AG09309 (cell line): Measurements from ENCODE around the gene POLDIP2.
A peak's percentile ranks its signal among the peaks of the same experiment; 100 is the strongest.

Experiments
- DNase-seq: peaks from one replicate; pipeline ENCODE4 v3.0.0-alpha.2; 2010; ENCODE audit warnings: low read depth
- H3K4me3 ChIP-seq: 2 replicates; pipeline ENCODE4 v1.5.1; 2011; ENCODE audit warnings: mild to moderate bottlenecking, low read depth, low read length, moderate library complexity; ENCODE audit not compliant: control insufficient read depth
- CTCF ChIP-seq: IDR thresholded peaks from 2 replicates; pipeline ENCODE4 v1.5.1; 2011; ENCODE audit warnings: mild to moderate bottlenecking, low read depth, low read length, inconsistent platforms; ENCODE audit not compliant: insufficient read depth, control insufficient read depth; ENCODE audit errors: missing control alignments

Gene POLDIP2

GRCh38 chr17:28357061-28357900, at the start of gene POLDIP2:
POLDIP2 (minus strand) TSS chr17:28357527; CDS start chr17:28357448, 79 bp downstream.
- H3K4me3 ChIP-seq: peak within 1 kb of the TSS; percentile 92
- DNase-seq: peak; percentile 65
- no peak for TF ChIP-seq CTCF

- DNase-seq: no peak
- no peak for TF ChIP-seq CTCF
- H3K4me3 ChIP-seq: peak overlapping the region; percentile 86
These were observed 49.1 kb upstream of the POLDIP2 start for GRCh38 chr17:28406473-28406814.

- no peak for DNase-seq
- TF ChIP-seq CTCF: peak; percentile 8
- H3K4me3 ChIP-seq: peak within 1 kb of the TSS; percentile 86
These were observed 48.5 kb upstream of the POLDIP2 start, which contains the start of gene SLC46A1 for GRCh38 chr17:28405632-28406472. SLC46A1 (minus strand) TSS chr17:28406212; CDS start chr17:28406114, 98 bp downstream.

GRCh38 chr17:28404812-28405570, 47.7 kb upstream of the POLDIP2 start:
- TF ChIP-seq CTCF: peak; percentile 4
- no peak for DNase-seq
- peak overlapping the region; percentile 86 for H3K4me3 ChIP-seq

- no peak for DNase-seq
- TF ChIP-seq CTCF: no peak
- H3K4me3 ChIP-seq: no peak overlapping the region
These were observed 47.1 kb upstream of the POLDIP2 start for GRCh38 chr17:28404461-28404811.

GRCh38 chr17:28404007-28404406, 46.7 kb upstream of the POLDIP2 start:
- TF ChIP-seq CTCF: no peak
- no peak for DNase-seq
- H3K4me3 ChIP-seq: no peak overlapping the region
